ENCODE results near the gene ZFHX2.

The ZFHX2 gene

DNA sequence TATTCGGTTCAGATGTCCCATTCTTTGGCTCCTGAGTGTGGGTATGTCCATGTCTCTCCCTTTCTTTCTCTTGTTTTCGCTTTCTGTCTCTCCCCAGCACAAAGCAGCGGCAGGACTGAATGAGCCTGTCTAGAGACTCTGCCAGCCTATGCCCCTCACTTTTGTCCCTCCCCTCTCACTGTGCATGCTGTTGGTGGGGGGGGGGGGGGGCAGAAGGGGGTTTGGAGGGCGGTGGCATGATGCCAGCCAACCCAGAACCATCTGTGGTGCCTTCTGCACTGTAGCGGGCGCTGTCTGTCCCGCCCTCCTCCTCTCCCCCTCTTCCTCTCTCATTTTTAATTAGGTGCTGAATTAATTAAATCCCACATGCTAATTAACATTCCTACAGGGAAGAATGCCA, 64.3 kb downstream of the ZFHX2 start:
- TF ChIP-seq EZH2 (IDR thresholded peaks at IDR 0.05; ENCODE audit: borderline replicate concordance, low read depth, low read length, severe bottlenecking), result no peak
- TF ChIP-seq CTCF (IDR thresholded peaks at IDR 0.05; ENCODE audit: borderline replicate concordance, extremely low read depth, low read length, poor library complexity, severe bottlenecking), result no peak
- DNase-seq (no peak), ATAC-seq (ENCODE audit: insufficient read depth, low read depth) (no peak)
- Histone ChIP-seq H3K4me2 (ENCODE audit: insufficient read depth, low read length) (no peak overlapping the region), H3K9ac (ENCODE audit: low read depth, low read length) (no peak overlapping the region), H3K9me3 (ENCODE audit: insufficient read depth, low read length, severe bottlenecking) (no peaks in the 10 kb centered on the region), H3K27me3 (ENCODE audit: insufficient read depth, low read length, poor library complexity) (no peaks in the 10 kb centered on the region), H3K4me3 (ENCODE audit: low read depth in 1 of 2, low read length in 2 of 2) (no peak overlapping the region), H3K4me1 (ENCODE audit: insufficient read depth, low read length) (no peaks in the 10 kb centered on the region), H3K79me2 (ENCODE audit: insufficient read depth, low read length) (no peaks in the 10 kb centered on the region), H2AFZ (ENCODE audit: low read depth, low read length) (no peak overlapping the region), H4K20me1 (ENCODE audit: insufficient read depth, low read length) (0 out of 2 replicates have a peak, but pooled peaks cover 2% of the 10 kb centered on the region), H3K27ac (ENCODE audit: low read length) (no peak overlapping the region), H3K36me3 (ENCODE audit: insufficient read depth, low read length) (no peaks in the 10 kb centered on the region)

GRCh38 chr14:23486036-23486435, 65.5 kb downstream of the ZFHX2 start:
- Histone ChIP-seq H3K9me3 (ENCODE audit: insufficient read depth, low read length, severe bottlenecking) (no peaks in the 10 kb centered on the region), H3K79me2 (ENCODE audit: insufficient read depth, low read length) (no peaks in the 10 kb centered on the region), H4K20me1 (ENCODE audit: insufficient read depth, low read length) (peaks cover 7% of the 10 kb centered on the region; the same call in 1 of the 2 replicates), H2AFZ (ENCODE audit: low read depth, low read length) (no peak overlapping the region), H3K4me2 (ENCODE audit: insufficient read depth, low read length) (no peak overlapping the region), H3K9ac (ENCODE audit: low read depth, low read length) (no peak overlapping the region), H3K27ac (ENCODE audit: low read length) (no peak overlapping the region), H3K4me1 (ENCODE audit: insufficient read depth, low read length) (no peaks in the 10 kb centered on the region), H3K27me3 (ENCODE audit: insufficient read depth, low read length, poor library complexity) (no peaks in the 10 kb centered on the region), H3K4me3 (ENCODE audit: low read depth in 1 of 2, low read length in 2 of 2) (no peak overlapping the region), H3K36me3 (ENCODE audit: insufficient read depth, low read length) (no peaks in the 10 kb centered on the region)
- no peak for DNase-seq
- ATAC-seq (ENCODE audit: insufficient read depth, low read depth), result no peak
- TF ChIP-seq CTCF (IDR thresholded peaks at IDR 0.05; ENCODE audit: borderline replicate concordance, extremely low read depth, low read length, poor library complexity, severe bottlenecking) (no peak), EZH2 (IDR thresholded peaks at IDR 0.05; ENCODE audit: borderline replicate concordance, low read depth, low read length, severe bottlenecking) (no peak)

DNA sequence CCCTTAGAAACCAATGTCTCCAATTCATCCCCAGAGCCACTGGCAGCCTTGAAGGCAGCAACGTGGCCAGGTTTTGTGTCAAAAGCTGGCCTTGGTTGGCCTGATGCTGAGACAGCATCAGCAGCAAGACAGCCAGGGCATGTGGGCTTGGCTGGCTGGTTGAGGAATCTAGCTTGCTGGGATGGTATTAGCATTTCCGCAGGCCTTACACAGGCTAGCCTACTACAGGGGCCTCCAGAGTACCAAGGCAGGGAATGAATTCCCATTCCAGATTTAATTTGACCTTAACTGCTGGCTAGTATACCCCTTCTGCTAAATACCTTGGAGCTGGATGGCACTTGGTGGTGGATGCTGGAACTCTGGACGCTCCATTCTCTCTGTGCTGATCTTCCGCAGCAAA, 66.2 kb downstream of the ZFHX2 start:
- H3K4me1 ChIP-seq (ENCODE audit: insufficient read depth, low read length), result no peaks in the 10 kb centered on the region
- no peak overlapping the region for H3K9ac ChIP-seq (ENCODE audit: low read depth, low read length)
- H3K36me3 ChIP-seq (ENCODE audit: insufficient read depth, low read length), result peaks cover 2% of the 10 kb centered on the region; the same call in 1 of the 2 replicates
- H4K20me1 ChIP-seq (ENCODE audit: insufficient read depth, low read length), result peaks cover 7% of the 10 kb centered on the region; the same call in 1 of the 2 replicates
- TF ChIP-seq EZH2 (IDR thresholded peaks at IDR 0.05; ENCODE audit: borderline replicate concordance, low read depth, low read length, severe bottlenecking) (no peak), CTCF (IDR thresholded peaks at IDR 0.05; ENCODE audit: borderline replicate concordance, extremely low read depth, low read length, poor library complexity, severe bottlenecking) (no peak)
- no peak overlapping the region for H3K4me2 ChIP-seq (ENCODE audit: insufficient read depth, low read length)
- no peak overlapping the region for H3K4me3 ChIP-seq (ENCODE audit: low read depth in 1 of 2, low read length in 2 of 2)
- ATAC-seq (ENCODE audit: insufficient read depth, low read depth) (no peak), DNase-seq (no peak)
- no peak overlapping the region for H3K27ac ChIP-seq (ENCODE audit: low read length)
- H2AFZ ChIP-seq (ENCODE audit: low read depth, low read length), result no peak overlapping the region
- H3K79me2 ChIP-seq (ENCODE audit: insufficient read depth, low read length), result no peaks in the 10 kb centered on the region
- no peaks in the 10 kb centered on the region for H3K9me3 ChIP-seq (ENCODE audit: insufficient read depth, low read length, severe bottlenecking)
- no peaks in the 10 kb centered on the region for H3K27me3 ChIP-seq (ENCODE audit: insufficient read depth, low read length, poor library complexity)
